Glutamatergic neuron (in vitro differentiated cells): Measurements from ENCODE around the gene PCSK7. TPM values are rescaled to one million over a fixed set of nuclear protein-coding genes. Genes with fewer than 3 reads are reported as not detected.

Experiments used
- DNase-seq: peaks from one replicate; pipeline ENCODE4 v3.0.0; 2022
- H3K27ac Mint-ChIP-seq: one replicate; pipeline ENCODE4 v1.8.0; 2020; ENCODE audit warnings: mild to moderate bottlenecking, mixed read lengths, inconsistent platforms; ENCODE audit not compliant: unreplicated experiment
- H3K27me3 Mint-ChIP-seq: one replicate; pipeline ENCODE4 v1.8.0; 2020; ENCODE audit warnings: mild to moderate bottlenecking, moderate library complexity, mixed read lengths, inconsistent platforms; ENCODE audit not compliant: unreplicated experiment
- H3K36me3 Mint-ChIP-seq: one replicate; pipeline ENCODE4 v1.8.0; 2020; ENCODE audit warnings: mild to moderate bottlenecking, mixed read lengths, inconsistent platforms; ENCODE audit not compliant: unreplicated experiment
- H3K4me1 Mint-ChIP-seq: one replicate; pipeline ENCODE4 v1.8.0; 2020; ENCODE audit warnings: mild to moderate bottlenecking, low read depth, mixed read lengths, inconsistent platforms; ENCODE audit not compliant: unreplicated experiment
- H3K4me3 Mint-ChIP-seq: one replicate; pipeline ENCODE4 v1.8.0; 2020; ENCODE audit warnings: mild to moderate bottlenecking, mixed read lengths, inconsistent platforms; ENCODE audit not compliant: unreplicated experiment
- H3K9me3 Mint-ChIP-seq: one replicate; pipeline ENCODE4 v1.8.0; 2020; ENCODE audit warnings: mild to moderate bottlenecking, moderate library complexity, mixed read lengths, inconsistent platforms; ENCODE audit not compliant: unreplicated experiment
- CTCF ChIP-seq: fragments of 200-600 bp; sonication (generic); IDR thresholded peaks from one replicate; pipeline ENCODE4 v1.5.0; 2021; ENCODE audit not compliant: partially characterized antibody, unreplicated experiment
- total RNA-seq: library from RNA; stranded (reverse); fragmentation: NEBNext Ultra II Directional; extraction: Animal tissue kit (Norgen Biotek cat#: 25700); gene quantifications from one replicate; pipeline ENCODE4 v1.2.1, GENCODE V29; 2021; ENCODE audit not compliant: unreplicated experiment

Gene PCSK7
- total RNA-seq, 1 donor from 2014 or later = 109 TPM

GRCh38 chr11:117182551-117182935 lies 49.3 kb downstream of the PCSK7 start:
- DNase-seq = no peak

GRCh38 chr11:117181586-117182550 lies 50.0 kb downstream of the PCSK7 start:
- H3K4me1 Mint-ChIP-seq = peaks cover 12% of the 10 kb centered on the region
- H3K27ac Mint-ChIP-seq = no peak overlapping the region
- H3K4me3 Mint-ChIP-seq = no peak overlapping the region
- peaks cover 8% of the 10 kb centered on the region for H3K27me3 Mint-ChIP-seq
- H3K36me3 Mint-ChIP-seq = no peaks in the 10 kb centered on the region
- TF ChIP-seq CTCF = peak; percentile 0
- peaks cover 3% of the 10 kb centered on the region for H3K9me3 Mint-ChIP-seq
- no peak for DNase-seq

More at GRCh38 chr11:117182551-117182935, 49.3 kb downstream of the PCSK7 start:
- peaks cover 4% of the 10 kb centered on the region for H3K36me3 Mint-ChIP-seq
- no peak overlapping the region for H3K4me3 Mint-ChIP-seq
- peaks cover 8% of the 10 kb centered on the region for H3K27me3 Mint-ChIP-seq
- no peak overlapping the region for H3K27ac Mint-ChIP-seq
- no peak for TF ChIP-seq CTCF
- peaks cover 3% of the 10 kb centered on the region for H3K9me3 Mint-ChIP-seq
- H3K4me1 Mint-ChIP-seq = peaks cover 12% of the 10 kb centered on the region

DNA sequence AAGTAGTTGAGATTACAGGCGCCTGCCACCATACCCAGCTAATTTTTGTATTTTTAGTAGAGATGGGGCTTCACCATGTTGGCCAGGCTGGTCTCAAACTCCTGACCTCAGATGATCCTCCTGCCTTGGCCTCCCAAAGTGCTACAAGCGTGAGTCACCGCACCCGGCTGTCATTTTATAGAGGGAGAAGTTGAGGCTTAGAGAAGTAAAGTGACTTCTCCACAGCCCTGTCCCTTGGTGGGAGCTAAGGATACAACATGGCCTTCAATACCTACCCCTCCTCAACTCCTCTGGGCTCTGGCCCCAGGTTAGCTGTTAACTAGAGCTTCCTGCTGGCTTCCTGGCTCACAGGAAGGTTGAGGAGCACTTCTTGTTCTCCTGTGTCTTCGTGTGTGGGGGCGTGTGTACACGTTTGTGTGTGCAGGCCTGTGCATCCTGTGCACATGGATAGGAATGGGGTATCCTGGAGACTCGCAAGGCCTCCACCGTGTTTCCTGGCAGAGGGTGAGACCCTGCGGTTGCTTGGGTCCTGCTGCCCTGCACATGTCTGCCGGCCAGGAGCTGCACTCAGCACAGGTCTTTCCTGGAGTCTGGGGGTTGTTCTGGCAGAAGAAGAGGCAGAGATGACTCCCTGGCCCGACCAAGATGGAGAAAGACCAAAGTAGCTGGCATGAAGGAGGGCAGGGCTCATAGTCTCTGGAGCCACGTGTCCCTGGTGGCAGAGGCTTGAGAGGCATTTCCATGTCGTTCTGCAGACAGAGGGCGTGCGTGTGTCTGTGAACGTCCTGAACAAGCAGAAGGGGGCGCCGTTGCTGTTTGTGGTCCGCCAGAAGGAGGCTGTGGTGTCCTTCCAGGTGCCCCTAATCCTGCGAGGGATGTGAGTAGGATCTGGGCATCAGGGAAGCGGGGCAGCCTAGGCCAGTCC lies 51.0 kb downstream of the PCSK7 start:
- TF ChIP-seq CTCF = peak; percentile 28
- H3K36me3 Mint-ChIP-seq = no peaks in the 10 kb centered on the region
- H3K4me1 Mint-ChIP-seq = peaks cover 12% of the 10 kb centered on the region
- H3K9me3 Mint-ChIP-seq = peaks cover 3% of the 10 kb centered on the region
- peaks cover 8% of the 10 kb centered on the region for H3K27me3 Mint-ChIP-seq
- no peak overlapping the region for H3K27ac Mint-ChIP-seq
- peak; percentile 75 for DNase-seq
- no peak overlapping the region for H3K4me3 Mint-ChIP-seq

- Mint-ChIP-seq H3K9me3 (peaks cover 3% of the 10 kb centered on the region), H3K27me3 (peaks cover 7% of the 10 kb centered on the region), H3K27ac (peak overlapping the region; percentile 33), H3K4me1 (peaks cover 12% of the 10 kb centered on the region), H3K36me3 (no peaks in the 10 kb centered on the region), H3K4me3 (peak overlapping the region; percentile 93)
- TF ChIP-seq CTCF = no peak
- DNase-seq = no peak
Observed at GRCh38 chr11:117180020-117180419, 51.9 kb downstream of the PCSK7 start.
